Erythroblast (primary cell): ENCODE measurements around the gene KCNJ4.

Experiments
- GATA1 ChIP-seq: IDR thresholded peaks from 2 replicates; pipeline ENCODE4 v1.6.1; 2011; ENCODE audit warnings: low read depth, mild to moderate bottlenecking, control low read depth, low read length, moderate library complexity
- POLR2A ChIP-seq: IDR thresholded peaks from 2 replicates; pipeline ENCODE4 v1.6.1; 2011; ENCODE audit warnings: mild to moderate bottlenecking, low read length

- TF ChIP-seq POLR2A (no peak), GATA1 (no peak)
Observed at GRCh38 chr22:38468443-38469305, 13.7 kb upstream of the KCNJ4 start.
